Activated CD4-positive, alpha-beta T cell treated with anti-CD3 and anti-CD28 coated beads, Interleukin-2, amount 50 U/mL, for 1 hour (primary cell): Measurements from ENCODE around the gene KIF6.
"Not testable (repeated sequence)": the region's sequence is repeated elsewhere in the genome, so short reads cannot be mapped to it uniquely, and the experiment has no call there.

Source experiments
- DNase-seq: peaks from one replicate; pipeline ENCODE4 v3.0.0-alpha.2; 2020

Gene KIF6

DNA sequence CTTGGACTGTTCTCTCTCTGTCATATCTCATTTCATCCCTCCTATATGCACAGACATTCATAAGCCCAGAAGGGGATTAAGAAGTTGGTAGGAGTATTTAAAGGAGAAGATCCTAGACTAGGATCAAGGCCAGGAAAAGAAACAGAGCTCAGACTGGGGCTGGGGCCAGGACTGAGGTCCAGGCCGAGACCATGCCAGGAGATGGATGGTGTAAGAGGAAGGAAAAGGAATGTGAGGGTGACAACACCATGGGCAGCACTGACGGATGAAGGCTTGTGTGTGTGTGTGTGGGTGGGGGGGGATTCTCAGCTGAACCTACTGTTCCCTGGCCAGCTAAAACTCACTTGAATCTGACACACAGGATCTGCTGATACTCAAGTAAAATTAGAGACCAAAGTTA is 182.1 kb downstream of the KIF6 start:
- DNase-seq: no peak

DNA sequence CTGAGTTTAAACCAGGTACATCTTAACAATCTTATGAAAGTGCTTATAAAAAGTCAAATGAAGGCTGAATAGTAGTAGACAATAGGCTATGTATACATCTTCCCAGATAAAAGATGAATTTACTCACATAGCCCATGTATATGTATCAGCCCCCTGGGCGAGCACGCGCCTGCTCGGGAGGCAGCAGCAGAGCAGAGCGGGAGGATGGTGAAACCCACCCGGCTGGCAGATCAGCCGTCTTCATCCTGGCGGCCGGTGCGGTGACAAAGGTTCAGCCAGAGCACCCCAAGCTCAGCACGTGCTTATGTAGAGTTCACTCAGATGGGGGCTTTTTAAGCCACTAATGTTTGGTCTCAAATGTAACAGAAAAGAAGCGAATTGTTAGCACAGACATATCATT is 184.8 kb downstream of the KIF6 start:
- DNase-seq: no peak

DNA sequence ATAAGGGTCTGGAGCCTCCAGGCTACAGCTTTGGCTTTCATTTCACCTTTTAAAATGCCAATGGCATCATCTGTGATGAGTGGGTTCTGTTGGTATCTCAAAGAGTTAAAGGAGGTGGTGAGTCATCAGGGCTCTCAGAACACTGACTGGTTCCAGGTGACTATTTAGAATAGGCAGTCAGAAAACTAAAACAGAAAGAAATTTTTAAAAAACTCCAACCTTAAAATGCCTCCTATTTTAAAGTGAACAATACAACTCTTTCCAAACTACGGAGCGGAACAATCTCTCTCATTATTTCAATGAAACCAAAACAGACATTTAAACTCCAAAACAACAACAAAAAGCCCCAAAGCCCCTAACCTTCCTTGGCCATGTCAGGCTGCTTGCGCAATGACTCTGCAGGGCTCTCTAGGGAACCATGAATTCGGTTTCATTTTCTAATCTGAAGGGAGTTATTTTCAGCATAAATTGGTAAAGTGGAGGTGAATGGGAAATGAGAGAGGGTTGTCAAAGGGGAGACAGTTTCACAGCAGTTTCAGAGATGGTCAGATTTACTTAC is 194.9 kb downstream of the KIF6 start:
- DNase-seq: no peak

DNA sequence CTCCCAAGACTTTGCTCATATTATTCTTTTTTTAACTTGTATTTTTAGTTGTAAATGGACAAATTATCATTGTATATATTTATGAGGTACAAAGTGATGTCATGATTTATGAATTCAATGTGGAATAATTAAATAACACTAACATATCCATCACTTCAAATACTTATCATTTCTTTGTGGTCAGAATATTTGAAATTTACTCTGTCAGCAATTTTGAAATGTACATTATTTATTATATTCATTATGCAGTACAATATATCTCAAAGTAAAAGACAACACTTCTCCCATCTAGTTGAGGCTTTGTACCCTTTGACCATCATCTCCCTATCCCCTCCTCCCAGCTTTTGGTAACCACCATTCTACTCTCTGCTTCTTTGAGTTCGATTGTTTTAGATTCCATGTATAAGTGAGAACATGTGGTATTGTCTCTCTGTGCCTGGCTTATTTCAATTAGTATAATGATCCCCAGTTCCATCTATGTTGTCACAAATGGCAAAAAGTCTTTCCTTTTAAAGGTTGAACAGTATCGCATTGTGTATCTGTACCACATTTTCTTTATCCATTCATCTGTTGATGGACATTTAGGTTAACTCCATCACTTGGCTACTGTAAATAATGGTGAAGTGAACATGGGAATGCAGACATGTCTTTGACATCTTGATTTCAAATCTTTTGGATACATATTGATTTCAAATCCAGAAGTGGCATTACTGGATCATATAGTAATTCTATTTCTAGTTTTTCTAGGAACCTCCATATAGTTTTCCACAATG is 197.2 kb downstream of the KIF6 start:
- no peak for DNase-seq

DNA sequence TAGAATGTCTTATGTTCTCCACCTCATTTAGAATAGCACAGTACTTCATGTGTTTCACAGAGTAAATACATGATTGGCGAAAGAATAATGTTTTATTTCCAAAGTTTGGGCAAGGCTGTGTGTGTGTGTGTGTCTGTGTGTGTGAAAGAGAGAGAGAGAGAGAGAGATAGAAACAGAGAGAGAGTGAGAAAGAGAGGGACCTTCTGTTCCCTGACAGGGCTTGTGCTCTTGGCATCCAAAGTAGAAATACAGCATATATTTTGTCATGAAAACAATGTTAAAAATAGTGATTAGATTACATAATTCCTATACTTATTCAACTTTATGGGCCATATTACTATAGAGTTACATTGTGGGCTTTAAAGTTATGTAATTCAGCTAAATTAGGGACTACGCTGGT is 201.2 kb downstream of the KIF6 start:
- DNase-seq: no peak

DNA sequence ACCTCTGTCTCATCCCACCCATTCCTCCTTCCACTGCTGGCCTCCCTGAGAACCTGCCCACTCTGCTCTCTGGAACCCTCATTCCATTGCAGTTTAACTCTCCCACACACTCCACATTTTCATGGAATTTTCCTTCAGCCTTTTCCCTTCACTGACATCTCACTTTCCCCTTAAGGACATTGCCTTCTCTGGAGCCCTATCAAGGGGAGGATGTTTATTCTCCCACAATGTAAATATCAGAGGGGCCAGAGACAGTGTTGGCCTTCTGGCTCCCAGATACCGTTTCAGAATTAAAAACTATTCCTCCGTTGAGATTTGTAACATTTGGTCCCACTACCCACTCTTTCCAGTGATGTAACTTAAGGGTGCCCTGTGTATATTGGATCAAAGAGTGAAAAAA is 203.2 kb downstream of the KIF6 start:
- no peak for DNase-seq

DNA sequence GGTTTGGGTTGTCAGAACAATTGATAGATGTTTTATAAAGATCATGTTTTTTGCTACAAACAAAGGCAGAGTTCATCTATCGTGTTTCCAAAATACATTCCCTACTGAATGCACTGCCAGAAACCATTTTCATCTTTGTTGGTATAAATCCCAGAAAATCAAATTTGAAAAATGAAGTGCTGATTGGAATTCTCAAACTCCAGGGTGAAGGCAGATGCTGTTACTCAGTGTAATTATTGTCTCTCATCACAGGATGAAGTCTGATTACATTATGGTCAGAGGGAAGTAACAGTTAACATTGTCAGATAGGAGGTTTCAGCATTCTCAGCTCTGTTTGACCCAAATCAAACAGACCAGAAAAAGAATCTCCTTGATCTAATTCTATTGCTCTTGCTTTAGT is 204.3 kb downstream of the KIF6 start:
- DNase-seq: no peak

DNA sequence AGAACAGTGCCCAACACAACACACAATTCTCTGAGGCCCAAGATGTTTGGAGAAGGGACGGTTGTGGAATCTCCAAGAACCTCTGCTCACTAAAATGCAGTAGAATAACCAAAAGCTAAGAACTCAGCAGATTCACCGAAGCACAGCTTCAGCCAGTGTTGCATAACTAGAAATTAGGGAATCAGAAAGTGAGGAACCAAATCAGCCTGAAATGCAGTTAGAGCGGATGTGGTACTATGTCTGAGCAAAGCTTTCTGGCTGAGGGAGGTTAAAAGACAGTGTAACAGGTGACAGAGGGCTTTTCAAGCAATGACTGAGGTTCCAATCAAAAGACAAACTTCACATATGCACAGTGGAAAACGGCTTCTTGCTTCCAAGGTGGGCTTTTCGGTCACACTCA is 204.8 kb downstream of the KIF6 start:
- no peak for DNase-seq

DNA sequence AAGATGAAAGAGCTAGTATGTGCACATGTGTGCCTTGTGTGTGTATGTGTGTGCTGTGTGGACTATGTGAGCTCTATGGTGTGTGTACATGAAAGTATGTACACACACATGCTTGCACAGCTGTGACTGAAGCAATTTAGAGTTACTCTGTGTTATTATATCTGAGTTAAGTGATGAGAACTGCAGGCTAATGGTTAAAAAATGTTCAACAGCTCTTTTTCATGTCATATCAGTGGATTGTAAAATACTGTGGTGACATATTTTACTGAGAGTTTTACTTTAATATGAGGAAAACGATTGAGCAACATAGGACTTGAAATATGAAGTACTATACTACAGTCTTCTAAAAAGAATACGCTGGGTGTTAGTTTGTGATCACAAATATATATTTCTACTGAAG is 207.0 kb downstream of the KIF6 start:
- no peak for DNase-seq

DNA sequence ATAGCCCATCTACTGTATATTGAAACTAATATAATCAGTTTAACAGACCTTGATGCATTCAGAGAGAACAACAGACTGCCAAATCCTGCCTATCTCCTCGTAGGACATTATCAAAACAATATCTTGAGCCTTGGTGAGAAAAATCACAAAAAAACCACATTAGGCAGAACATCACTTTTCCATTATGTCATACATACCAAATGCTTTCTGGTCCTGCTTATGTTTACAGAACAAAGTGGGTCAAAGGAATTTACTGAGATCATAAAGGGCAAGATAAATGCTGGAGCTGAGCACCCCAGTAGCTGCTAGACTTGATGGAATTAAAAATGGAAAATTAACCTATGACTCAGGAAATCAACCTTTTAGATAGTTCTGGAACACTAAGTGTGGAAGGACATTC is 207.5 kb downstream of the KIF6 start:
- DNase-seq: no peak

DNA sequence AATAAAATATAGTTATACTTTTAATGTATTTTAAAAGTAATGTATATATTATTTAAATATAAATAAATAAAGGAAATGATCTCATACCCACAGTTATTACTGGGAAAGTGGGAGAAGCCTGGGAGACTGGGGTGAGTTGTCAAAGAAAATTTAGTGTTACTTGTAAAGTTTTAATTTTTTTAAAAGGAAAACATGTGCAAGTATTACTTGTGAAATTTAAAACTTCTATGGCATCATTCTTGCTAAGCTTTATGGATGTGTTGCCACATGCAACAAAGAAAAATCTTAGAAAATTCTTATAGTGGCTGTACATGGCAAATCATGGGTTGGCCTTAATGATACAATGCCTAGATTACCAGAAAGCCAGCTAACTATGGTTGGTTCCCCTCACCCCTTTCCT is 208.7 kb downstream of the KIF6 start:
- DNase-seq: no peak

DNA sequence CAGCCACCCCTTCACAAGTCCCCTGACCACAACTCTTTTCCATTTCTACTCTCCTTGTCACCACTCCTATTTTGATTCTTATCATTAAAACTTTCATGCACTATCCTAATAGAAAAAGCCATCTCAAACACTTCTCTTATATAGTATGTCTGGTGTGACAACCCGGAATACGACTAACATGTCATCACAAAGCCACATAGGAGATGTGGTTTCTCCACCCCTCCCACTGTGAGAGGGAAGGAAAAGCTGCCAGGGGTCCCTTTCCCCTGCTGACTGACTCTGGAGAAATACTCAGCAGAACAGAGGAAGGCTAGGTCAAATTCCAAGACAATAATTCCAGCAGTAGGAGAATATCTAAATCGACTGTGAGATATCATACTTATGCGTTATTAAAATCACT is 209.7 kb downstream of the KIF6 start:
- DNase-seq: no peak

DNA sequence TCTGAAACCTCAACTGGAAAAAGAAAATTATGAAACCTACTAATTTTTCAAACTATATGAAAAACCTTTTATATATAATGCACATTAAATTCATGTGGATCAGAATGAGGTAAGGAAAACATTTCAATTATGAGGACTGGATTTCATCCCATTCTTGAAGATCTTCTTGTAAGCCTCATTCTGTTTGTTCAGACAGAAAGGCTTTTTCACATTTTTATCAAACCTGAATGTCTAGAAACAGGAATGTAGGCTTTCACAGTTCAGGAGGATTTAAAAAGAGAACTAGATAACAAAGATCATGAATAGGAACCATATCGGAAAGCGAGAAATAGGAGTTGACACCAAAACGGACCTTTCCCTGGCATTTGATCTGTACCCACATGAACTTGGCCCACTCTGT is 210.2 kb downstream of the KIF6 start:
- DNase-seq: no peak

DNA sequence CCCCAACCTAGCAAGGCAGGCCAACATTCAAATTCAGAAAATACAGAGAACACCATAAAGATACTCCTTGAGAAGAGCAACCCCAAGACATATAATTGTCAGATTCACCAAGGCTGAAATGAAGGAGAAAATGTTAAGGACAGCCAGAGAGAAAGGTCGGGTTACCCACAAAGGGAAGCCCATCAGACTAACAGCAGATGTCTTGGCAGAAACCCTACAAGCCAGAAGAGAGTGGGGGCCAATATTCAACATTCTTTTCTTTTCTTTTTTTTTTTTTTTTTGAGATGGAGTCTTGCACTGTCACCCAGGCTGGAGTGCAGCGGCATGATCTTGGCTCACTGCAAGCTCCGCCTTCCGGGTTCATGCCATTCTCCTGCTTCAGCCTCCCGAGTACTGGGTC is 215.4 kb downstream of the KIF6 start:
- DNase-seq: not testable (repeated sequence)

DNA sequence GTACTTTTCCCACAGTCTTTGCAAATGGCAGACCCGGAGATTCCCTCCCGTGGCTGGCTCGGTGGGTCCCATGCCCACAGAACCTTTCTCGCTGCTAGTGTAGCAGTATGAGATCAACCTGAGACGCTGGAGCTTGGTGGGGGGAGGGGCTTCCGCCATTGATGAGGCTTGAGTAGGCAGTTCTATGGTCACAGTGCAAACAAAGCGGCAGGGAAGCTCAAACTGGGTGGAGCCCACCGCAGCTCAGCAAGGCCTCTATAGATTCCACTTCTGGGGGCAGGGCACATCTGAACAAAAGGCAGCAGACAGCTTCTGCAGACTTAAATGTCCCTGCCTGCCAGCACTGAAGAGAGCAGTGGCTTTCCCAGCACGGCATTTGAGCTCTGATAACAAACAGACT is 216.7 kb downstream of the KIF6 start:
- no peak for DNase-seq

DNA sequence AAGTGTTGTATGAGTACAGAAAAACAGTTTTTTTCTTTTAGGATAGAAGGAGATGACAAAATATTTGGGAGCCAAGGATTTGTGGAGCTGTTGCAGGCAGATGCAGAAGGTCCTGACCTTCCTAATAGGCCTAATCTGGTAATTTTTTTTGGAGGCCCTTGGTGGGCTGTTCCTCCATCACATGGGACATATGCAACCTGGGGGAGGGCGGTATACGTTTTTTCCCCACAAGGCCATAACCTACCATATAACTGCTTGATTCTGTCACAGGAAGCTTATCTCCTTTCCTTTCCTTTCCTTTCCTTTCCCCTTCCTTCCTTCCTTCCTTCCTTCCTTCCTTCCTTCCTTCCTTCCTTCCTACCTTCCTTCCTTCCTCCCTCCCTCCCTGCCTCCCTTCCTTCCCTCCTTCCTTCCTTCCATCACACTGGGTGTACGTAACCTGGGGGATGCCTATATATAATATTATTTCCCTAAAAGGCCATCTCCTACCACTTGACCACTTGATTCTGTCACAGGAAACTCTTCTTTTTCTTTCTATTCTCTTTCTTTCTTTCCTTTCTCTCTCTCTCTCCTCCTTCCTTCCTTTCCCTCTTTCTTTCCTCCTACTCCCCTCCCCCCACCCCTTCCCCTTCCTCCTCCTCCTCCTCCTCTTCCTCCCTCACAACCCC is 217.7 kb downstream of the KIF6 start:
- DNase-seq: no peak

DNA sequence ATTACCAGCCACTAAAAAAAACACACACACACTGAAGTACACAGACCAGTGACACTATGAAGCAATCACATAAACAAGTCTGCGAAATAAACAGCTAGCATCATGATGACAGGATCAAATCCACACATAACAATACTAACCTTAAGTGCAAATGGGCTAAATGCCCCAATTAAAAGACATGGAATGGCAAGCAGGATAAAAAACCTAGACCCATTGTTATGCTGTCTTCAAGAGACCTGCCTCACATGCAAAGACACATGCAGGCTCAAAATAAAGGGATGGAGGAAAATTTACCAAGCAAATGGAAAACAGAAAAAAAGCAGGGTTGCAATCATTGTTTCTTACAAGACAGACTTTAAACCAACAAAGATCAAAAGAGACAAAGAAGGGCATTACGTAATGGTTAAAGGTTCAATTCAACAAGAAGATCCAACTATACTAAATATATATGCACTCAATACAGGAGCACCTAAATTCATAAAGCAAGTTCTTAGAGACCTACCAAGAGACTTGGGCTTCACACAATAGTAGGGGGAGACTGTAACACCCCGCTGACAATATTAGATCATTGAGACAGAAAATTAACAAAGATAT is 222.7 kb downstream of the KIF6 start:
- not testable (repeated sequence) for DNase-seq

DNA sequence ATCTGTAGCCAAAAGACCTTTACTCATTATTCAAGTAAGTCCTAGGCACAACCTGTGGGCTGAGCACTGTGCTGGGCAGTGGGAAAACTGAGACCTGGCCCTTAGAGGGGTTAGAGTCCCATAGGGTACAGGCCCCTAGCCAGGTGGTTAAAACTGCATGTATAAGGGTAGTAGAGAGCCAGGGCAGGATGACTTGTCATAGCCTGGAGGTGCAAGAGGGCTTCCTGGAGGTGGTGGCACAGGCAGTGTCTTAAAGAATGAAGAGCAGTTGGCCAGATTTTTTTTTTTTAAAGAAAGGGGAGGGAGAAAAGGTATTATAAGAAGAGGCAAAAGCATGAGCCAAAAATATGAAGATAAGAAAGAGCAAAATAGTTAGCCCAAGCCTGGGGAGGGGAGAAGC is 226.2 kb downstream of the KIF6 start:
- no peak for DNase-seq

DNA sequence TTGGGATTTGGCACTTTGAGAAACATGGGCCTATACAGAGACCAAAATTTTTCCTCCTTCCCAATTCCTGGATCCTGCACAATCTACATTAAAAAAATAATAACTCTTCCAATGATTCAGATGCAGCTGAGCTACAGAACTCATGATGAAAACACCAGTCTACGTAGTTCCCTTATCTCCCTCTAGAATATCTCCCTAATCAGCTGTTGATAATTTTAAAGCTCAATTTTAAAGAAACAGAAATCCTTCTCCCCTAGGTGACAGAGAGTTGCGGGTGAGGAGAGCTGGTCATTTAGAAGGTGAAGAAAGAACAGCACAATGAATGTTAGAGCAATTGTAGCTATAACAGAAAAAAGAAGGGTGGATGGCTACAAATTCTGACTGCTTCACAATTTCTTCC is 227.1 kb downstream of the KIF6 start:
- DNase-seq: no peak

DNA sequence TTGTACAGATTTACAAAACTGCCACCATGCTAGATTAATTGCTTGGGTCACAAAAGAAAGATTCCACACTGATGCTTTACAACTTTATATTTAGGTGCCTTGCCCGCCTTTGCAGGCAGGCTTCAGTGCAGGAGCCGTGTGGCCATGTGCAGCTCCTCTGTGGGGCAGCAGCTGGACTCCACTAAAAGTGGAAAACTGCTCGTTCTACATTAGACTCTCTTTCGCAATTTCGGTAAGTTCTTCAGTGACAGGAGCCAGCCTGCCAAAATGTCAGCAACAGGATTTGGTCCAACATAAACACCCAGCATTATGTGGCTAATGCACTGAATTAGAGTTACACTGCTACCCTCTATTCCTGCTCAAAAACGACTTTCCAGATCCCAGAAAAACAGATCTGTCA is 228.3 kb downstream of the KIF6 start:
- no peak for DNase-seq

DNA sequence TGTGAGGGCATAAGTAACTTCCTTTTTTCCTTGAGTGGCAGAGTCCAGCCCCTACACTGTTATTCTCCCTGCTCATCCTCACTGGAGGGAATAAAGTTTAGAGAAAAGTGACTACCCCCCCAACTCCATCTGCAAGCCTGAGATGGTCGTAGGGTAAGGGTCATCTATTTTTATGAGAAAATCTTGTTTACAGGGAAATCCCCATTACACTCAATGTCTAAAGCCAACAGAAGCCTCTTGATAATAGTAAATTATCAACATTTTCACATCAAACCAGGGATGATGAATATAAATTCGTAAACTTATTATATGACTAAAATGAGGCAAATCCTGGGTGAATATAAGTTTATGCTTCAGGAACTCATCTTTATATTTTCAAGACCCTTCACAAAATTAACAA is 228.8 kb downstream of the KIF6 start:
- DNase-seq: no peak

DNA sequence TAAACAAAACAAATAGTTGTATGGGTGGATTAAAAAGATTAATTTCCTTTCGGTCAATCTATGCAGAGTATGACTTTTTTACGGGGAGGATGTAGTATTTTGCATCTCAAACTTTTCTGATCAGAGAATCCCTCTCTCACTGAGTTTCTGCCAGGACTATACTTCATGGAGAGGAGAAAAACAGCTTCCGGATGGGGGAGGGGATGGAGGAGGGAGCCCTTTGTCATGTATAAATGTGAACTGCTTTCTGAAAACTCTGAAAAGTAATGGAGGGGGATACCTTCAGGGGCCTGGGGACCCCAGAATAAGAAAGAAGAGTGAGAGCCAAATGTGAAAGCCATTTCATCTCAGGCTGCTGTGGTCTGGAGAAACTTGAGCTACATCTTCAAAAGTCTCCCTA is 229.6 kb downstream of the KIF6 start:
- DNase-seq: no peak

DNA sequence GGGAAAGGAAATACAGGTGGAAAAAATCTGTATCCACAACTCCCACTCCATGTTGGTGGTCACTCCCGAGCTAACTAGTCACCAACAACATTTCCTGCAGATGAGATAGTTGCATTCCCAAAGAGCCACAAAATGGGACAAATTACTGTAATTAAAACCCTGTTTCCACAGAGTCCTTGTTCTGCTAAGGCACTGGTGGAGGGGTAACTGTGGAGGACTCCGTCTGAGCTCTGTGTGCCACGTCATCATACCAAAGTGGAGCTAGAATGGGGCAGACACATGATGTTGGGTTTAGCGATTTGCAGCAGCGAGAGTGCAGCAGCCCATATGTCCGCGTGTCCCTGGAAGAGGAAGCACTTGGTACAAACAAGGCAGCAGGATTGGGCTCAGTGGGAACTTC is 230.2 kb downstream of the KIF6 start:
- DNase-seq: no peak

DNA sequence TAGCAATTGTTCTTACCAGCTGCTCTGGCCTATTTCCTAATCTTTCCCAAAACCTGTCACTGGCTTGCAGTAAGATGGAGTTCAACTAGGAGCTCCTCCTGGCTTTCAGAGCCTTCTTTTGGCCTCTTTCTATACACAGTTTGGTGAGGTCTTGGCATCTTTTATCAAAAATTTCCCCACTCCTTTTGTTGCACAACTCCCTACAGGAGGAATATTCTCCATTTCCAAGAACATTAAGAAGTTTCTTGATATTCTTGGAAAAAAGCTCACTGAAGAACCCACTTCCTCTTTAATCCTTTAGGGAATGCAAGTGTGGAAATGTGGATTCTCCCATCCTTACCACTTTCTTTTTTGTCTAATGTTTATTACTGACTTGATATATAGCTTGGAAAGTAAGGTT is 231.4 kb downstream of the KIF6 start:
- no peak for DNase-seq
